Measurements from ENCODE around the gene MED6.

MED6 gene, protein sequence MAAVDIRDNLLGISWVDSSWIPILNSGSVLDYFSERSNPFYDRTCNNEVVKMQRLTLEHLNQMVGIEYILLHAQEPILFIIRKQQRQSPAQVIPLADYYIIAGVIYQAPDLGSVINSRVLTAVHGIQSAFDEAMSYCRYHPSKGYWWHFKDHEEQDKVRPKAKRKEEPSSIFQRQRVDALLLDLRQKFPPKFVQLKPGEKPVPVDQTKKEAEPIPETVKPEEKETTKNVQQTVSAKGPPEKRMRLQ

GRCh38 chr14:70600382-70601157 is at the start of gene MED6:
MED6 (minus strand) TSS chr14:70600655; CDS start chr14:70600637, 18 bp downstream.
- DNase-seq (ENCODE audit: low read depth) = peak; percentile 86

- no peak for DNase-seq (ENCODE audit: low read depth)
Observed at GRCh38 chr14:70649803-70650202, 49.3 kb upstream of the MED6 start.

- no peak for DNase-seq (ENCODE audit: low read depth)
Observed at GRCh38 chr14:70648346-70648745, 47.9 kb upstream of the MED6 start.

- no peak for DNase-seq (ENCODE audit: low read depth)
Observed at GRCh38 chr14:70646705-70647104, 46.2 kb upstream of the MED6 start.

GRCh38 chr14:70645892-70646291 is 45.4 kb upstream of the MED6 start:
- no peak for DNase-seq (ENCODE audit: low read depth)

DNA sequence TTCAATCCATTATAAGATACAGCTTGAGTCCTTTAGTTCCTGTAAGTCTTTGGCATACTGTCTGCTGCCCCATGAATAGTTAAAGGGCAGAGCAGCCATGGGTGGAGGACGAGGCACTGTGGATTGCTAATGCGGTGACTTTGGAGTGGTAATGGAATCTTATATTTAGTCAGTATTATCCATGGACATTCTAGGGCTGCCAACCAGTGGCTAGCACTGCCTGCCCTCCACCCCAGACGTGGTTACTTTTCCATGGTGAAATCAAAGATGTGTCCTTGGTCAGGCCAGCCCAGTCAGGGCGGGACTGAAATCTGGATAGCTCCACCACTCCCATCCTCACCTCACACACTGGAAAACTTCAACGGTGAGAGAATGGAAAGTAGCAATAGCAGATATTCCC is 43.5 kb upstream of the MED6 start:
- DNase-seq (ENCODE audit: low read depth) = no peak

- no peak for DNase-seq (ENCODE audit: low read depth)
Observed at GRCh38 chr14:70642303-70643235, 42.1 kb upstream of the MED6 start.

DNA sequence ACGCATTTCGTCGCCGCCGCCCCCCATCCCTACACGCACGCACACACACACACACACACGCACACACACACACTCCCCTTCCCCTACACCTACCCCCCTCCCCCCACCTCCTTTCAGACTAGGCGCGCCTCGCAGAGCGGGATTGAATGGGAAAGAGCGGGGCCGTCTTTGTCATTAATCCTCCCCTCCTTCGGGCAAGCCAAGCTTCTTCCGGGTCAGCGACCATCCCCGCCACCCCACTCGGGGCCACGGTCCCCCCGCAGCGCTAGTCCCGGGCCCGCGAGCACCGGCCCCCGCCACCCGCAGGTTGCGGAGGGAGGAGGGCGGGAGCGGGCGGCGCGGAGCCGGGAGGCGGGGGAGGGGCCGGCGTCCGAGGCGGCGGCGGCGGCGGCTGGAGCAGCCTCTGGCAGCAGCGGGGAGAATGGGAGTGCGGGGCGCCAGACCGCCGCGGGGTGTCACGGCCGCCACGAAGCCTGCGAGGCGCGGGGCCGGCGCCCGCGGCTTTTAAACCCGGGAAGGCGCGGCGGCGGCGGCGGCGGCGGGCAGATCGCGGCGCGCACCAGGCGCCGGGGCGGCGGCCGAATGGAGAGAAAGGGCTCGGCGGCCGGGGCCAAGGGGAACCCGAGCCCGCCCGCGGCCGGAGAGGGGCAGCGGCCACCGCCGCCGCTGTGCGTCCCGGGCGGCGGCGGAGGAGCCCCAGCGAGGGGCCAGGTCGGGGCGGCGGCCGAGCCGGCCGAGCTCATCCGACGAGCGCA is 41.3 kb upstream of the MED6 start, which contains the start of gene TTC9:
TSS of gene TTC9 (plus strand) at position 369 of the 755 bp plus-strand sequence. CDS start at position 583, 214 bp downstream.
- DNase-seq (ENCODE audit: low read depth) = peak; percentile 25

DNA sequence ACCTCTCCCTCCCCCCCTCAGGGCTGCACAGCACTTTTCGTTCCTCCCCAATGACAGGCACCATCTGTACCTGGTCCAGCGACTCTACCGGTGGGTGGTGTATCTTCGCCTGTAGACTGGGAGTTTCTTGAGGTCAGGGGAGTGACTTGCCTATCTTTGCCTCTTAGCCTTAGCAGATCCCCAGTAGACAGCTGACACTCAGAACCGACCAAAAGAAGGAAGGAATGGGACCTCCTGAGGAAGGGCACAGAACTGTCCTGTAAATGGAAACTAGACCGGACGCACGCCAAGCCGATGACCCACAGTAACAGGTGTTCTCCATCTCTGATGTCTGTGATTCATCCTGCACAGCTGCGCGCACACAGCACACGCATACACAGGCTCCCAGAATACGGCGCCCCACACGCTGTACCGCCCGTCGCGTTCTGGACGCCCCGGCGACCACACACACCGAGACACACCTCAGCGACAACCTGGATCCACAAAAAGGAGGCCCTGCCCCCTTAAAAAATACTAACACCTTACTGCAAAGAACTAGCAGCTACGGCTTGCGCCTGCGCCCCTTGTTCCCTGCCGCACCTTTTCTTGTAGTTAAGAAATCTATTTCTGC is 40.6 kb upstream of the MED6 start:
- peak; percentile 24 for DNase-seq (ENCODE audit: low read depth)

DNA sequence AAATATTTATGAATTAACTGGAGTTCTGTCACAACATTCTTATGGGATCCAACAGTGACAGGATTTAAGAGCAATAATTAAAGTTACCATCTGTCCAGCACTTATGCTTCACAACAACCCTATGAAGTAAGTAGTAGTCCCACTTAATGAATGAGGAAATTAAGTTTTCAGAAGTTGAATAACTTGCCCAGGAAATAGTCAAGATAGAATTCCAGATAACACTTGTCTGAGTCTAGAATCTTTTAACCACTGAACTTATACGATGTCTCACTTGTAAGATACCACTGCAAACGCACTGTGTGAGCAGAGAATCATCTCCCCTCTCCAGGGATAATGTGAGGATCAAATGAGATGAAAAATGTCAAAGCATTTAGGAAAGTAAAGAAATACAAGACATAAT is 38.0 kb upstream of the MED6 start:
- DNase-seq (ENCODE audit: low read depth) = no peak

DNA sequence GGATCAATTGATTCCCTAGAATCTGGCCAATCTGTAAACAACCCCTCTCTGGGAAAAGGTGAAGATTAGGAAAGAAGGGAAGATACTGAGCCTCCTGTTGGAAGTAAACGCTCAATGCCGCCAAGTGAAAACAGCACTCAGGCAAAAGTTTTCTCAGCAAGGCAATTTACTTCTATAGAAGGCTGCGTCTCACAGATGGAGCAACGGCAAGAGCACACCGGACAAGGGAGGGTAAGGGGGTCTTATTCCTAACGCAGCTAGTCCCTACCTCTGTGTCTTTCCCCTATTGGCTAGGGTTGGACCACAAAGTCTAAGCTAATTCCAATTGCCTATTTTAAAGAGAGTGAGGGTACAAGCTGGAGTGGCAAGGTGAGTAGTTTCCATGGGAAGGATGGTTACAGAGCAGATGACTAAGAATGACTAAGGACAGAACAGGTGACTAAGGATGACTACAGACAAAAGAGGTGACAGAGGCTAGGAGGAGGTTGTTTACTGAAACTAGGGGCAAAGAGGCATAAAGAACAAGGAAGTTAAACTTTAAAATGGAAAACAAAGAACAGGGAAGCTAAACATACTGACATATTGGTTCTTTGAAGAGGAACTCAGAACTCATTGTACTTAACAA is 35.6 kb upstream of the MED6 start:
- no peak for DNase-seq (ENCODE audit: low read depth)

DNA sequence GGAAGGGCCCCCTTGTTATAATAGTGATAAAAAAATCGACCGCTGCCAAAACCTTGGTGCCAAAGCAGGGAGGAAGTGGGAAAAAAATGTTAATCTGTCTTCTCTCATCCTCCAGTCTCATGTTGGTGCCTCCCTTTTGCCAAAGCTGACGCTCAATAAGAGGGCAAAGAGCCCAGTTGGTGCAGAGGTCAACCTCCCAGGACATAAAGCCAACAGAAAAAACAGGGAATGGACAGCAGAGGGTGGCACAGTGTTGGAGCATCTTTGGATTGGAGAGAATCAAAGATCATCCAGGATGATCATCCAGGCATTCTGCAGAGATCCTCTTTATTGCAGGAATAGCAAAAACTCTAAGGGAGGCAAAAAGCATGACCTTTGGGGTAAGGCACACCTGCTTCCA is 31.5 kb upstream of the MED6 start:
- no peak for DNase-seq (ENCODE audit: low read depth)

DNA sequence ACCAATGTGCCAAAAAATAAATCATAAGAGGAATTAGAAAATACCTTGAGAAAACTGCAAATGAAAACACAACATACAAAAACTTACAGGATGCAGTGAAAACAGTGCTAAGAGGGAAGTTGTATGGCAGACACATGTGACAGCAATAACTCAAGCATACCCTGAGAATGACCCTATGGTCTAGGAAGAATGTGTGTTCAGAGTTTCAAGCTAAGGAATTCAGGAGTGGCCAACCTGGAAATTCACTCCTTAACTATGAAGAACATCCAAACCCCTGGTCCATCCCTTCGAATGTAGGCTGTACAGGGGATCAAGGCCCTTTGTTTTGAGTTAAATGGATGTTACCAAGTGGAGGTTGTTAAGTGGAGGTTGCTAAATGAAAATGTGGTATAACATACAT is 24.5 kb upstream of the MED6 start:
- no peak for DNase-seq (ENCODE audit: low read depth)

DNA sequence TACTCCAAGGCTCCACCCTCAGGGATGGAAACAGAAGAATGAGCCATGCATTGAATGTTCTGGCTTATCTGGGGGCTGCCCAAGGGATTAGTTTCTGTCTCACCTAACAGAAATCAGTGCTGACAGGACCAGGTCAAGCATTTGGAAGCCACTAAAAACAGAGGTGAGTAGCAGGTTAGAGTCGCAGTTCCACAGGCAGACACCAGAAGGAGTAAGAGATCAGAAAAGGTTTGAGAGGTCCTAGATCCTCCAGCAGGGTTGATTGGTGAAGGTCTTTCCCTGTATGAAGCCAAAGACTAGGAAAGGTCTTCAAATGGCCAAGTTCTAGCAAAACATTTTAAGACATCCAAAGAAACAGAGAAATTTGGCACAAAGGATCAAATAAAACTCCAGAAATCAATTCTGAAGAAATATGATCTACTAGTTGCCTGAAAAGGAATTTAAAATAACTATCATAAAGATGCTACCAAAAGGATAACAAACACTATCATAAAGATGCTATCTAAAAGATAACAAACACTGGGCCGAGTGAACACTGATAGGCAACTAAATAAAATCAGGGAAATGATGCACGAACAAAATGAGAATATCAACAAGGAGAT is 21.8 kb upstream of the MED6 start:
- DNase-seq (ENCODE audit: low read depth) = no peak

DNA sequence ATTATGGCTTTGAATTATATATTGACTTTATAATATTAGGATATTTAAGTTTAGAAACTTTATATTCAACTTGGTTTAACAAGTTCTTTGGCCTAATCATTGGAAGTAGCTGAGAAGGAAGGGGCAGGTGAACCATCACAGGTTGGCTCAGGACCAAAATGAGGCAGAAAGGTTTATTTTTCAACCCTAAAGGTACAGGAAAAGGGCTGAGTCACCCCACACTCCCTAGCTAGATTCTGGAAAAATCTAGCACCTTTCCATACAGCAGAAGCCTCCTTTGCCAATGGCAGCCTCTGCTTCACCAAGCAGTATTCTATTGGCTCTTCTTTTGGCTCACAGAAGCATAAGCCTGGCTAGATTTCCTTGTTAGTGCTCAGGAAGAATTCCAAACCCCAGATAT is 19.3 kb upstream of the MED6 start:
- DNase-seq (ENCODE audit: low read depth) = no peak

DNA sequence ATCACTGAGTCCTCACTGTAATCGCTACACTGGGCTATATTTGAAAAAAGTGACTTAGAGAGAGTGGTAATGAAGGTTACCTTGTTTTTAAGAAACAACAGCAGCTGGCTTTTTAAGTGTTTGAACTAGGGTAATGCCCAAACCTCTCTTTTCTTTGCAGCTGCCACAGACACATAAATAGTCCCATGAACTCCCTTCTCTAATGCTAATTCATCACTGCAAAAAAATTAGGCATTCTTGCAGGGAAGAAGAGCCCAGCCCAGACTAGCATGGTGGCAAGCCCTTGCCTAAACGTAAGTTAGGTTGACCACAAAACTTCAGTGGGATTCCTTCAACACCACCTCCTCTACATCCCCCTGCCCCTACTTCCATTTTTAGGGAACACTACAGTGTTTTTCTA is 17.9 kb upstream of the MED6 start:
- no peak for DNase-seq (ENCODE audit: low read depth)

DNA sequence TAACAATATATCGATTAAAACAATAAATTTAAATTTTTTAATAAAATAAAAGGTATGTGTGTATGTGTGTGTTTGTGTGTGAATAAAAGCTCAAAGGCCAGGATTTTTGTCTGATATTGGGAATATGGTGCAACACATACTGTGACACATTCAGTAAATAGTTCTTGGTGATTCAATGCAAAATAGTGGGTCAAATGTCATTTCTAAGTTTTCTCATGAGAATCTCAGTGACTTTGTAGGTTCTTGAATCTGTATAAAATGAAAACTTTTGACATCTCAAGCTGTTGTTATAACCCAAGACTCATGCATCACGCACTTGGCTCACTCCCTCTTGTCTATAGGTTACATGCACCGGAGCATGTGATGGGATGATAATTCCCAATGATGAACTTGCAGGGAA is 16.2 kb upstream of the MED6 start:
- no peak for DNase-seq (ENCODE audit: low read depth)

DNA sequence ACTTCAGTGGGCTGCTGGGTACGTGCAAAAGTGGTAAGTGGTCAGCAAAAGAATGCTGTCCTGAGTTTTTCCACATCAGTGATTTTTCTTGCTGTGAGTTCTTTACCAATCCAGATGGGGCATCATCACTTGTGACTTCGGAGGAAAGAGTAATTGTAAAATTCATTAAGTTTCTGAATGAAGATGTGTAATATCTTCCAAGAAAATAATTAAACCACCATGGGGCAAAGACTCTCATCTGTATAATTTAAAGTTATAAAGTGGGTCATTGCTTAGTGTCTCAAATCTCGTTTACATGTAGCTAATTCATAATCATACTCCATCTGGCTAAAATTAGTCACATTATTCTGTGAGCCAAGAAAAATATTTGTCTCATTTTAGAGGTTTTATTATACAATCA is 10.8 kb upstream of the MED6 start:
- no peak for DNase-seq (ENCODE audit: low read depth)

GRCh38 chr14:70602254-70602653 is 1.8 kb upstream of the MED6 start:
- DNase-seq (ENCODE audit: low read depth) = no peak

DNA sequence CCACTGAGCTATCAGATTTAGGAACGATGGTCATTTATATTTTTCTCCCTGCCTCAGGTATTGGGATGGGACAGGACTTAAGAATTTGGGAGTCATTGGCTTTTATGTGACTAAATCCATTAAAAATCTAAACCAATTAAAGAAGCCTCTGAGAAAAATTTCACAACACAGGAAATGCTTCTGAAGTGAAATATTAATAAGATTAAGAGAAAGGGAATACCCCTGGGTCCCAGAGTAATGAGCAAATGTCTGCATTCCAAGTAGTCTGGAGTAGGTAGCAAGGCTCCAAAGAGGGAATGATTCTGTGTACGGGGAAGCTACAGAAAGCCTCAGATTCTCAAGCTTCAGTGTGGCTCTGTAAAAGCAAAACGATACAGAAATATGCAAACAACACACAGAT is 707 bp upstream of the MED6 start:
- no peak for DNase-seq (ENCODE audit: low read depth)
